Ecto neural progenitor cell (in vitro differentiated cells): ENCODE data around the gene DNAI1.

Experiments used
- DNase-seq: peaks from one replicate; pipeline ENCODE4 v3.0.0-alpha.2; 2018; ENCODE audit warnings: low spot score

DNAI1 gene

DNA sequence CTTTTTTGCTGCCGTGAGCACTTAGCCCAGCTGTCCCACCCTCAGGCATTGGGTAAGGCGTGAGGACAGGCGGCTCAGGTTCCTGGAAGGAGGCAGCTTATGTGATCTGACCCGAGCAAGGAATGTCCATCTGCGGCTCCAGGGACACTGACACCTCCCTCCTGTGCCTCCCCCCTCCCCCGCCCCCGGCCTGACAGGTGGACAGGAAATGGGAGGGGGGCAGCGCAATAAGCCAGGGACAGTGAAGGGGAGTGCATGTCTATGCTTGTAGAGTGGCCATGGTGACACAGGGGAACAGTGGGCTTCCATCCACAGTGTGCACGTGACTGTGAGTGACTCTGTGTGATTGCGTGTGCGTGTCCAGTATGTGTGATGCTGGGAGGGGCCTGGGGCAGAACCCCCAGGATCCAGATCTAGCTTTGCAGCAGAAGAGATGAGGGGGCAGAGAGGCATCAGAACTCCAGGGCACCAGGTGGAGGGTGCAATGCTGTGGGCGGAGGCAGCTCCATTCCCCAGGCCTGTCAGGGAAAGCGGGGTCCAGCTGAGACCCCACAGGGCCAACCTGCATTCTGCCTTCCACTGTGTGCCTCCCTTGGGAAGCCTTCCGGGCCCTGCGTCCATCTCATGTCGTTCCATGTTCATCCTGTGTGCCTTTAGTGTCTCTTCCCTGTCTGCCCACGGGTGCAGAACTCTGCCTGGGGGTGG is 100.5 kb downstream of the DNAI1 start:
- no peak for DNase-seq

DNA sequence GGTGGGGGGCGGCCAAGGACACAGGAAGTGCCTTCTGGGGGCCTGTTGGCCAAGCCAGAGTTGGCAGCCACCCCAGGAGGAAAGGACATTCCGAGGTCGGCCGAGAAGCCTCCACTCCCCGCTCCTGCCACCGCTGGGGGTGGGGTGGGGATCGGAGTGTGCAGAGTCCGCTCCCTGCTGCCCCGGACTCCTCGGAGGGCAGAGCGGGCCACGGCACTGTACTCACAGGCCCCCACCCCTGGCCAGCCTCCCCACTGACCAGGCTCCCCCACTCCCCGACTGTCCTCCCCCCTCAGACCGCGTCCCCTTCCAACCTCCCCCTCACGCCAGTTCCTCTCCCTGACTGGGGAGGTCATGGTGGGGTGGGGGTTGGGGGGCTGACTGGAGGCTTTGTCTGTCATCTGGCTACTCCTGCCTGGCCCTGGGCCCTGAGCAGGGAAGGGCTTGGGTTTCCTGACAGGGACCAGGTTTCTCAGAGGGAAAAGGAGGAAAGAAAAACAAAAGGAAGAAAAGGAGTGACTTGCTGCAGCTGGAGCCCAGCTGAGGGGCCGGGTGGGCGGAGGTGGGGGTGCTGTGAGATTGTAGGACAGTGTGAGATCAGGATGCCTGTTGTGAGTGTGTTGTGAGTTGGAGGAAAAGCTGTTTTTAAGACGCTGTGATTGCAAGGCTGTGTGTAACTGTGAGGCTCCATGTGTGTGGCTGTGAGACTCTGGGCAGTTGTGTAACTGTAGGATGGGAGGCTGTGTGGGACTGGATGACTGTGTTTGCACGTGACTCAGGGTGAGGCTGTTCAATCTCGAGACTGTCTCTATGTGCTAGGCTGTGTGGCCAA is 101.2 kb downstream of the DNAI1 start:
- no peak for DNase-seq

DNA sequence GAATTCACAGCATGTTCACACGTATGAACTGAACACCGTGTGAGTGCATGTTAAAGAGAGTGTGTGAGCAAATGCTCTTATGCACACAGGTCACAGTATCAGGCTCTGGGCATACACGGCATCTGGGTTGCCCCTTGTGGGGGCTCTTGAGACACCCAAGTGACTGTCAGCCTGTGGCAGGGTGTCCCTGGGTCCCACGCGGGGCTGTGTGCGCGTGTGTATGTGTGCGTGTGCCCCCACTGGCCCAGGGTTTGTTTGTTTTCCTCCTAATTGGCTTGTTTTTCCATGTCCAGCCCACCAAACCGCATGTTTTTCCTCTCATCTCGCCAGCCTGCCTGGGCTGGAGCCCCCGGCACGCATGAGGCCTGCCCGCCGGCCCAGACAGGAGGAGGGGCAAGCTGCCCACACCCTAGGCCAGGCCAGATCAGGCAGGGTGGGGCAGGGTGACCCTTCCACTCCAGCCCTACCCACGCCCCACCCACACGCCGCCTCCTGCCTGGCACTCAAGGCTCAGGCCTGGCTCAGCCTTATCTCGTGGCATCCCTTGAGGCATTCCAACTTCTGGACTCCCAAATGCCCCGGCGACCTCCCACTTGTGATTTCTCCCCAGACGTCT is 102.1 kb downstream of the DNAI1 start:
- no peak for DNase-seq

DNA sequence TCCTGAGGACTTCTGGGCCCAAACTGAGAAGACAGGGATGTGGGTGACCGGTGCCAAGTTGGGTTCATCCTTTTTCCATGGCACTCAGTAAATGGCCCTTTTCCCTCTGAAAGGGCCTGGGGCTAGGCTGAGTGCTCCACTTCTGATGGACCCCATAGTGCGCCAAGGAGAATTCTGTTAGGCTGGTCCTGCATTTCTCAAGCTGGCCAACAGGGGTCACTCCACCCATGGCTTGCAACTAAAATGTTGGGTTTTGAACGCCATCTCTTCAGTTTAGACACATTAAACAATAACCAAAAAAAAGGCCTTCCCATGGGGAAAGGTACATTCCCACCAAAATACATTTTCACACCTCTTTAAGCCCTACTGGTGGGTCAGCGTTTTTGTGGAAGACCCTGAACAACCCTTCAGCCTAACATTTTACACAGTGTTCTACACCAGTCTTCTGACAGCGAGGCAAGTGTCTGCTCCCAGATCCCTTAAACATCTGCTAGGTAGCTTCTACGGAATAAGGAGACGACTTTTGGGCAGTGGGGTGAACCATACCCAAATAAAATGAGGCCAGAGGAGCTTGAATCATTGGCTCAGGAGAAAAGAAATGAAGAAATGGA is 103.6 kb downstream of the DNAI1 start:
- DNase-seq, result no peak

DNA sequence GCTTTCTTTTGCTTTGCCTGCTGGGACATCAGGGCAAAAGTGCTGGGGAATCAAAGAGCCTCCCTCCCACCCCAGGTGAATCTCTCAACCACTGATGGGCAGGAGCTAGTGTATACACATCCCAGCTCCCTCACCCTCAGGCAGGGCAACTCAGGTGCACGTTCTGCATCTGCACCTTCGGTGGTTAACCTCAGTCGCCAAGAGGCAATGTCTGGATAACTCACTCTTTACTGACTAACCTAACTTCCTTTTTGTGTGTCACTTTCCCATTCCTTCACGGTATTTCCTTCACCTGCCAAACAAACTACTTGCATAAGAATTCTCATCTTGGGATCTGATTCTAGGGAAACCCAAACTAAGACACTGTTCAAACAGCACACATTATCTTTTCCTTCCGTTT is 104.7 kb downstream of the DNAI1 start:
- no peak for DNase-seq

DNA sequence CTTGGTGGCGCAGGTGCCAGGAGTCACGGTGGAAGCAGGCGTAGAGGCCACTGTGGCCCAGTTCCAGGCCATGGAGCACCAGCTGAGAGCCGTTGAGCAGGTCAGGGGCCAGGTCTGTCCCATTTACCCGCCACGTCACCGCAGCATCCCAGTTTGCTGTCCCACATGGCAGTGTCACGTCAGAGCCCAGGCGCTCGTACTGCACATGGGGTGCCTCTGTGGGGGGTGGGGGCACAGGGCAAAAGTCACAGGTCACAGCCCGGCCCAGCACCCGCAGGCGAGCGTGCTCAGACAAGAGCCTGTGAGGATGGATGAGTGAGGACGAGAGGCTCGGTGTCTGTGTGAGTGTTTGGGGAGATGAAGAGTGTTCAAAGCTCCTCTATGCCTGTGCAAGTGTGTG is 106.0 kb downstream of the DNAI1 start:
- no peak for DNase-seq

DNA sequence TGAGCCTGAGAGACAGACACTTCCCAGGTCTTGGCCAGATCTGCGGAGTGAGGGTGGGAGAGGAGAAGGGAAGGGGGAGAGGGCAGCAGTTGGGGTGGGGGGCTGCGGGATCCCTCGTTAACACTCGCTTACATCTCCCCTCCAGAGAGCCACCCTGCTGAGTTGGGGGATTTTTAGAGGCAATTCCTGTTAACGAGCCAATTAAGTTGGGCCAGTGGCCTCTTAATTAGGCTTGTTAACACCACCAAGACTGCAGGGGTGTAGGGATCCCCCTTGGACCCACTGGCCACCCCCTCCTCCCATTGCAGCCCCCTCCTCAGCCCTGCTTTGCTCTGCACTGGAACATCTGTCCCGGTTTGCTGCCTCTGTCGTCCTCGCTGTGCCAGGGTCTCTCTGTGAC is 107.3 kb downstream of the DNAI1 start:
- no peak for DNase-seq

DNA sequence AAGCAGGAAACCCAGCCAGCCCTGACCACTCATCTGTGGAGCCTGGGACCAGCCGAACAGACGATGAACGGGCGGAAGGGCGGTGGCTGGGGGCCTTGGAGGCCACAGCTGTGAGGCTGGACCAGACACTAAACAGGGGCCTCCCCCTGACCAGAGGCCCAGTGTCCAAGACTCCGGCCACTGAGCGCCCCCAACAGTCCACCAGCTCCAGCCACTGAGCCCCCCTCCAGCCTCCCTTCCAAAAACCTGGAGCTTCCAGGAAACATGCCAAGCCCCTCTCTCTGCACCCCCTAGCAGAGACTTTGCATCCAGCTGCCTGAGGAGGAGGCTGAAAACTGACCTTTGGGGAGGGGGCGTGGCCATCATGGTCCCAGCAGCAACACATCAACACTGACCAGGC is 107.7 kb downstream of the DNAI1 start:
- no peak for DNase-seq

DNA sequence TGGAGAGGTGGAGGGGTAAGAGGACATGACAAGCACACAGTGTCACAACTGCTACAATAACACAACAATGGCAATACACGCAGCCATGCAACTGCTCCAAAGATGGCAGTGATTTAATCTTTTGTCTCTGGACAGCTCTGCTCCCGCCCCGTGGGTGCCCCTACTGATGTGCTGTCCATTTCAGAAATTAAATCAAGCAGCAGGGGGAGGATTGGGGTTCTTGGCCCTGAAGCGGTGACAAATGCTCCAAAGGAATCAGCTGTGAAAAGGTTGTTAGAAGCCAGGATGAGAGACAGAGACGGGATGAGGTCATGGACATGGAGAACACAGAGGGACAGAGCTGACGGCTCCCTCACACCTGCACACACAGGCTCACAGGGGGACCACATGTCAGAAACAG is 108.4 kb downstream of the DNAI1 start:
- DNase-seq, result no peak

DNA sequence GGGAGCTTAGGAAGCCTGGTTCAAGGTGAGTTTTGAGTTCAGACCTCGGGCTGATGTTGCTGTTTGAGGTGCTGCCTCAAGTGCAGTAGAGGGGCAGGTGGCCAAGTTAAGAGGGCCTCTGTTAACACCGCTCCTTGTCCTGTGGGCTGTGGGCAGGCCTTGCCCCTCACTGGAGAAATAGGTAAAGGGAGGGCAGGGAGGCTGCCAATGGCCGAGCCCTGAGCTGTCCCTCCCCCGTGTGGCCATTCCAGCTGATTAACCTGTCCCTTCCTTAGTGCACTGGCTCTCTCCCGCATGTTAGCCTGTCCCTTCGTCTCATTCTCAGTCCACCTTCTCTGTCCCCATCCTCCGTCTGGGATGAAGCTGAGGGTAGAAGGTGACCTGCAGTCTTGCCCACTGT is 109.5 kb downstream of the DNAI1 start:
- DNase-seq, result no peak

DNA sequence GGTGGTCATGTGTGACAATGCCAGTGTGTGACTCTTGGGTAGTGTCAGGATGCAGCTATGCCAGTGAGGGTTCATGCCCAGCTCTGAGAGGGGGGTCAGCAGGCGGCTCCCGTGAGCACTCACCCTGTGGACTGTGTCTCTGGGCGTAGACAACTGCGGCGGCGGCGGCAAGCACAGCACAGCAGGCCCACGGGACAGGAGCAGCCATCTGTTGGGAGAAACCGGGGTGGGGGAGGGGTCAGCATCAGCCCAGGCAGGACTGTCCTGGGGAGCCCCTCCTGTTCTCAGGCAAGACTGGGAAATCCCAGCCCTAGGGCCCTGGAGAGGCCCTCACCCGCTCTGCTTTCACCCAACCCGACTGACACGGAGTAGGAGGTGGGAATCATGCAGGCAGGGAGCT is 110.2 kb downstream of the DNAI1 start:
- no peak for DNase-seq

DNA sequence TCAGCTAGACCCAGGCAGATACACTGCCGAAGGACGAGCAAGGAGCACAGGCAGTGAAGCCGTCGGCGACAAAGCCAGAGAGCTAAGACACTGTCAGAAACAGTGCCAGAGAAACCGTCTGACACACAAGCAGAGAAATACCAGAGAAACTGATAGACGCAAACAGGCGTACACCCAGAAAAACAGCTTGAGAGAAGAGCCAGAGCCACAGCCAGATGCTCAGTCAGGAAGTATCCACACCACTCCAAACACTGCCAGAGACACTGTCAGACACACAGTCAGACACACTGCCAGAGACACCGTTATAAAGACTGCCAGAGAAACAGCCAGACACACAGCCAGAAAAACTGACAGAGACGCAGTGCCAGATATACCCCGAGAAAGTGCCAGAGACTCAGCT is 111.8 kb downstream of the DNAI1 start:
- DNase-seq, result no peak
